Left kidney (tissue), 2 donors: ENCODE results near the gene NOSTRIN. TPM values are rescaled to one million over a fixed set of nuclear protein-coding genes. Genes with fewer than 3 reads are reported as not detected.
"Not testable (repeated sequence)": the region's sequence is repeated elsewhere in the genome, so short reads cannot be mapped to it uniquely, and the experiment has no call there.

Source experiments
- DNase-seq: peaks from one replicate; pipeline ENCODE4 v3.0.0-alpha.2; 2013
- polyA plus RNA-seq: library from polyadenylated mRNA; unstranded; fragments of 120-200 nt; gene quantifications from one replicate; pipeline ENCODE4 v1.2.1, GENCODE V29; 2013; ENCODE audit not compliant: insufficient read length

NOSTRIN gene
- polyA plus RNA-seq, 1 donor: 37.2 TPM

- DNase-seq: no peak
Observed at GRCh38 chr2:168789776-168790175, 12.7 kb upstream of the NOSTRIN start.

- DNase-seq: no peak
Observed at GRCh38 chr2:168790226-168790902, 12.1 kb upstream of the NOSTRIN start.

GRCh38 chr2:168791140-168791539 lies 11.3 kb upstream of the NOSTRIN start:
- DNase-seq: not testable (repeated sequence)

GRCh38 chr2:168793596-168793995 lies 8.8 kb upstream of the NOSTRIN start:
- no peak for DNase-seq

- no peak for DNase-seq
Observed at GRCh38 chr2:168794968-168795367, 7.5 kb upstream of the NOSTRIN start.

GRCh38 chr2:168796090-168796577 lies 6.3 kb upstream of the NOSTRIN start:
- DNase-seq: no peak

- no peak for DNase-seq
Observed at GRCh38 chr2:168796583-168797285, 5.7 kb upstream of the NOSTRIN start.

GRCh38 chr2:168797286-168797655 lies 5.2 kb upstream of the NOSTRIN start:
- DNase-seq: no peak

GRCh38 chr2:168798076-168798887 lies 4.2 kb upstream of the NOSTRIN start:
- DNase-seq: no peak

- DNase-seq: no peak
Observed at GRCh38 chr2:168798888-168799410, 3.5 kb upstream of the NOSTRIN start.

- no peak for DNase-seq
Observed at GRCh38 chr2:168801471-168801870, 966 bp upstream of the NOSTRIN start.

- no peak for DNase-seq
Observed at GRCh38 chr2:168802859-168803725, 655 bp downstream of the NOSTRIN start.

GRCh38 chr2:168804214-168804613 lies 1.8 kb downstream of the NOSTRIN start:
- no peak for DNase-seq

- DNase-seq: no peak
Observed at GRCh38 chr2:168805615-168806014, 3.2 kb downstream of the NOSTRIN start.

- DNase-seq: no peak
Observed at GRCh38 chr2:168809537-168809936, 7.1 kb downstream of the NOSTRIN start.

- no peak for DNase-seq
Observed at GRCh38 chr2:168810235-168810634, 7.8 kb downstream of the NOSTRIN start.

- DNase-seq: no peak
Observed at GRCh38 chr2:168811696-168812095, 9.3 kb downstream of the NOSTRIN start.

GRCh38 chr2:168814046-168814445 lies 11.6 kb downstream of the NOSTRIN start:
- DNase-seq: no peak

- no peak for DNase-seq
Observed at GRCh38 chr2:168814939-168815907, 12.8 kb downstream of the NOSTRIN start.

GRCh38 chr2:168816369-168816768 lies 13.9 kb downstream of the NOSTRIN start:
- DNase-seq: no peak
